NAMALWA (cell line): ENCODE data around the gene SELENOO.
A peak's percentile ranks its signal among the peaks of the same experiment; 100 is the strongest.
"Not testable (repeated sequence)": the region's sequence is repeated elsewhere in the genome, so short reads cannot be mapped to it uniquely, and the experiment has no call there.

Source experiments
- DNase-seq: peaks from one replicate; pipeline ENCODE4 v3.0.0-alpha.2; 2015; ENCODE audit warnings: low spot score

SELENOO gene

GRCh38 chr22:50200461-50201190 lies at the start of gene SELENOO:
Gene SELENOO (plus strand): TSS chr22:50201011. CDS start chr22:50201037, 26 bp downstream.
- peak; percentile 93 for DNase-seq

- DNase-seq = no peak
These were observed 49.0 kb upstream of the SELENOO start for GRCh38 chr22:50151571-50152537.

- no peak for DNase-seq
These were observed 47.6 kb upstream of the SELENOO start for GRCh38 chr22:50153056-50153755.

- DNase-seq = no peak
These were observed 47.1 kb upstream of the SELENOO start for GRCh38 chr22:50153756-50154140.

- DNase-seq = no peak
These were observed 43.0 kb upstream of the SELENOO start for GRCh38 chr22:50157709-50158375.

GRCh38 chr22:50160947-50161346 lies 39.9 kb upstream of the SELENOO start:
- no peak for DNase-seq

- DNase-seq = no peak
These were observed 39.1 kb upstream of the SELENOO start for GRCh38 chr22:50161508-50162390.

- no peak for DNase-seq
These were observed 38.3 kb upstream of the SELENOO start for GRCh38 chr22:50162391-50162956.

- no peak for DNase-seq
These were observed 35.2 kb upstream of the SELENOO start for GRCh38 chr22:50165436-50166123.

GRCh38 chr22:50167689-50168489 lies 32.9 kb upstream of the SELENOO start:
- DNase-seq = no peak

- not testable (repeated sequence) for DNase-seq
These were observed 32.2 kb upstream of the SELENOO start for GRCh38 chr22:50168490-50169180.

GRCh38 chr22:50169181-50169759 lies 31.5 kb upstream of the SELENOO start:
- no peak for DNase-seq

GRCh38 chr22:50169774-50170341 lies 31.0 kb upstream of the SELENOO start:
- DNase-seq = no peak

GRCh38 chr22:50170453-50171318 lies 30.1 kb upstream of the SELENOO start, which contains the start of gene PANX2:
Gene PANX2 (plus strand): TSS chr22:50170731. CDS start chr22:50170731, 0 bp downstream.
- no peak for DNase-seq

- no peak for DNase-seq
These were observed 29.4 kb upstream of the SELENOO start for GRCh38 chr22:50171319-50171964.

- no peak for DNase-seq
These were observed 28.8 kb upstream of the SELENOO start for GRCh38 chr22:50171965-50172421.
